HG02852 (cell line): ENCODE measurements around the gene PRKCH.

Experiments
- ATAC-seq: cut with Tn5 transposase; IDR thresholded peaks from one replicate; pipeline ENCODE4 v1.9.1; 2021; ENCODE audit warnings: mild to moderate bottlenecking, moderate library complexity; ENCODE audit not compliant: unreplicated experiment

Gene PRKCH

GRCh38 chr14:61418746-61419145 lies 97.4 kb downstream of the PRKCH start:
- no peak for ATAC-seq

GRCh38 chr14:61419201-61419600 lies 97.8 kb downstream of the PRKCH start:
- no peak for ATAC-seq

- no peak for ATAC-seq
These were observed 98.9 kb downstream of the PRKCH start for GRCh38 chr14:61420326-61420725.

GRCh38 chr14:61421212-61421923 lies 100.0 kb downstream of the PRKCH start:
- no peak for ATAC-seq

GRCh38 chr14:61426048-61426447 lies 104.7 kb downstream of the PRKCH start:
- ATAC-seq = no peak

GRCh38 chr14:61428261-61428660 lies 106.9 kb downstream of the PRKCH start:
- ATAC-seq = no peak

- ATAC-seq = no peak
These were observed 107.9 kb downstream of the PRKCH start for GRCh38 chr14:61429316-61429715.

- ATAC-seq = no peak
These were observed 108.8 kb downstream of the PRKCH start for GRCh38 chr14:61430066-61430757.

- ATAC-seq = no peak
These were observed 111.8 kb downstream of the PRKCH start for GRCh38 chr14:61433169-61433568.

- ATAC-seq = no peak
These were observed 112.4 kb downstream of the PRKCH start for GRCh38 chr14:61433828-61434227.

GRCh38 chr14:61434311-61434710 lies 112.9 kb downstream of the PRKCH start:
- ATAC-seq = no peak

GRCh38 chr14:61435563-61436337 lies 114.4 kb downstream of the PRKCH start:
- no peak for ATAC-seq

- ATAC-seq = no peak
These were observed 116.0 kb downstream of the PRKCH start for GRCh38 chr14:61437381-61437780.

- ATAC-seq = no peak
These were observed 116.7 kb downstream of the PRKCH start for GRCh38 chr14:61438036-61438435.

- peak; percentile 51 for ATAC-seq
These were observed 117.1 kb downstream of the PRKCH start for GRCh38 chr14:61438497-61438859.

GRCh38 chr14:61438860-61439765 lies 117.7 kb downstream of the PRKCH start:
- ATAC-seq = peak; percentile 64

GRCh38 chr14:61439779-61440418 lies 118.5 kb downstream of the PRKCH start:
- no peak for ATAC-seq

- no peak for ATAC-seq
These were observed 122.1 kb downstream of the PRKCH start for GRCh38 chr14:61443481-61443880.

- peak; percentile 76 for ATAC-seq
These were observed 122.9 kb downstream of the PRKCH start for GRCh38 chr14:61444215-61444768.

- ATAC-seq = no peak
These were observed 130.1 kb downstream of the PRKCH start for GRCh38 chr14:61451491-61451890.
